VCaP (cell line): ENCODE measurements around the gene RYR2.

Source experiments
- H3K27ac ChIP-seq: fragments of 450-650 bp; 2 replicates; pipeline ENCODE4 v1.5.1; 2017
- TF ChIP-seq, protein P1 (sequence below): fragments of 450-650 bp; conservative IDR thresholded peaks from 2 replicates; pipeline ENCODE4 v1.5.1; 2017; ENCODE audit warnings: mild to moderate bottlenecking, moderate library complexity

RYR2 gene

DNA sequence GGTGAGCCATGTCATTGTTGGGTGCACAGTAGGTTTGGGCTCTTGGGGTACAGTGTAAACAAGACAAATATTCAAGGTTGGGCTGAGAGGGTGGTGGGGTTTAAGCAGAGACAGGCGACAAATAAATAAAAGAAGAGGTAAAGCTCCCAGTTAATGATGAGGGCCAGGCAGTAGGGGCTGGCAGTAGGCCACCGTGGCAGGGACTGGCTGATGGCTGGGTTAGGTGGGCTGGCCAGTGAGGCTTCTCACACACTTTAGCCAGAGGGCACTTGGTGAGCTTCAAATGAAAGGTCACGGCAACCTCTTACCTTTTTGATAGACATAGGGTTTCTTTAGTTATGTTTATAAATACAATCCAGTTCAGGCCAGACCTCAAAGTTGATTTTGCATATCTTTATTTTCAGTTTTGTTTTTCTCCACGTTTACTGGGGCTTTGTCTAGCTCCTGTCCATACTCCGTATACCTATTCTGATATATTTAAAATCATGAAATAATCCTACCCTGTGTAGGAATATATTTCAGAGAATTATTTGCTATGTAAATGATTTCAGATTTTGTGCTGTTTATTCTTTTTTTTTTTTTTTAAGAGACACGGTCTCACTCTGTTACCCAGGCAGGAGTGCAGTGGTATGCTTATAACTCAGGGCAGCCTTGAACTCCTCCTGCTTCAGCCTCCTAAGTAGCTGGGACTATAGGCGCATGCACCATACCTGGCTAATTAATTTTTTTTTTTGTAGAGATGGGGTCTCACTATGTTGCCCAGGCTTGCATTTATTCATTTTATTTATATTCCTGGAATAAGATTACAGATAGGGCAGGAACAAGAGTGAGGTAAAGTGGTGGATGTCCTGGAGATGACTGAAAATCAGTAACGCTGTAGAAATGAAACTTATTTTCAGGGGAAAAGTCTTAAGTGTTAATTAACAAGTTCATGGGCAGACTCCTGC is 122.7 kb downstream of the RYR2 start:
- TF ChIP-seq, protein P1, sequence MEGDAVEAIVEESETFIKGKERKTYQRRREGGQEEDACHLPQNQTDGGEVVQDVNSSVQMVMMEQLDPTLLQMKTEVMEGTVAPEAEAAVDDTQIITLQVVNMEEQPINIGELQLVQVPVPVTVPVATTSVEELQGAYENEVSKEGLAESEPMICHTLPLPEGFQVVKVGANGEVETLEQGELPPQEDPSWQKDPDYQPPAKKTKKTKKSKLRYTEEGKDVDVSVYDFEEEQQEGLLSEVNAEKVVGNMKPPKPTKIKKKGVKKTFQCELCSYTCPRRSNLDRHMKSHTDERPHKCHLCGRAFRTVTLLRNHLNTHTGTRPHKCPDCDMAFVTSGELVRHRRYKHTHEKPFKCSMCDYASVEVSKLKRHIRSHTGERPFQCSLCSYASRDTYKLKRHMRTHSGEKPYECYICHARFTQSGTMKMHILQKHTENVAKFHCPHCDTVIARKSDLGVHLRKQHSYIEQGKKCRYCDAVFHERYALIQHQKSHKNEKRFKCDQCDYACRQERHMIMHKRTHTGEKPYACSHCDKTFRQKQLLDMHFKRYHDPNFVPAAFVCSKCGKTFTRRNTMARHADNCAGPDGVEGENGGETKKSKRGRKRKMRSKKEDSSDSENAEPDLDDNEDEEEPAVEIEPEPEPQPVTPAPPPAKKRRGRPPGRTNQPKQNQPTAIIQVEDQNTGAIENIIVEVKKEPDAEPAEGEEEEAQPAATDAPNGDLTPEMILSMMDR: no peak
- H3K27ac ChIP-seq: no peak overlapping the region

DNA sequence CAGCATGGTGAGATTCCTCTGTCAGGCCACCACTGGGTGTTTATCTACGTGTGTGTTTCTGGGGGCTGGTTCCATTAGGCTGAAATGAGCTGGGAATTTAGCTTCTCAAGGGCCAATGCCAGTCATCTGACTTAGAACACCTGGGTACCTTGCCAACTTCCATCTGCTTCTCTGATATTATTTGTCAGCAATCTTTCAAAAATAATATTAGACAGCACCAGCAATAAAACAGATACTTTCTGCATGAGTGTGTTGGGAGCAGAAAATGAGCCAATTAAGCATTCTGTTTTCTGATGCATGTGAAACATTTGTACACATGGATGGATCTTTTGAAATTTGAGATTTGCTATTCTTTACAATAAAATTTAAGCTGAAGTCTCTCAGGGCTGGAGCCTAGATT is 124.1 kb downstream of the RYR2 start:
- no peak overlapping the region for H3K27ac ChIP-seq
- TF ChIP-seq, protein P1: no peak

DNA sequence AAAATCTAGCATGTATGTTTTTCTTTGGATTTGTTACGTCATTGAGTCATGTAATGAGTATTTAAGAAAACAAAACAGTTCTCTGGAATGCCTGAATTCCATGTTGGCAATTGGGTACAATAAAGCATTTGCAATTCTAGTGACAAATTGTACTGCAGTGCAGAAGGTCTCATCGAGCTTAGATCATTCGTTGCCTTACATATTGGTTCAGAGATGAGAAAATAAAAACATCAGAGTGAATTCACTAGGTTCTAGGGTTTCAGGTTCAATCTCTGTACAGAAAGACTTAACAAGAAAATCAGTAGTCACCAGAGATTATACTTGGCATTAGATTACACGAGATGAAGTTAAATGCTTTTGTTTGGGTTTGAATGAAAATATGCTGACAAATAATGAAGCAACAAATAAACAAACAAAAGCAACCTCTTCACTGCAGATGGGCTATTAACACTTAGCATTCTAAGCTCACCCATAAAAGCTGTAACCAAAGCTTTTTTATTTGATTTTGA is 124.7 kb downstream of the RYR2 start:
- TF ChIP-seq, protein P1: no peak
- H3K27ac ChIP-seq: no peak overlapping the region

DNA sequence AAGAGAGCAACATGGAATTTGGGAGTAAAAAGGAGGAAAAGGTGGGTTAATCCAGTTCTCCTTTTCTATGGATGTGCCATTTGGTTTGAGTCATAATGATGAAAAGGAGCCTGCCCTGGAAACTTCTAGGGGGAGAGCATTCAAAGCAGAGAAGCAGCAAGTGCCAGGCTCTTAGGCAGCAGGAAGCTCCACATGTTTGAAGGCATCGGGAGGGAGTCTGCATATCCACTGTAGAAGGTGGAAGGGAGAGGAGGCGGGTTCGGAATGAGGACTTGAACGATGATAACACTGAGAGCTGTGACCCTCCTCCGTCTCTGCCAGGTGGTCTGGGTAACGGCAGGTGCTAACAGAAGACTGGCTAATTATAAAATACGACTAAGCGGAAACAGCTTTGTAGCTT is 128.2 kb downstream of the RYR2 start:
- TF ChIP-seq, protein P1: no peak

DNA sequence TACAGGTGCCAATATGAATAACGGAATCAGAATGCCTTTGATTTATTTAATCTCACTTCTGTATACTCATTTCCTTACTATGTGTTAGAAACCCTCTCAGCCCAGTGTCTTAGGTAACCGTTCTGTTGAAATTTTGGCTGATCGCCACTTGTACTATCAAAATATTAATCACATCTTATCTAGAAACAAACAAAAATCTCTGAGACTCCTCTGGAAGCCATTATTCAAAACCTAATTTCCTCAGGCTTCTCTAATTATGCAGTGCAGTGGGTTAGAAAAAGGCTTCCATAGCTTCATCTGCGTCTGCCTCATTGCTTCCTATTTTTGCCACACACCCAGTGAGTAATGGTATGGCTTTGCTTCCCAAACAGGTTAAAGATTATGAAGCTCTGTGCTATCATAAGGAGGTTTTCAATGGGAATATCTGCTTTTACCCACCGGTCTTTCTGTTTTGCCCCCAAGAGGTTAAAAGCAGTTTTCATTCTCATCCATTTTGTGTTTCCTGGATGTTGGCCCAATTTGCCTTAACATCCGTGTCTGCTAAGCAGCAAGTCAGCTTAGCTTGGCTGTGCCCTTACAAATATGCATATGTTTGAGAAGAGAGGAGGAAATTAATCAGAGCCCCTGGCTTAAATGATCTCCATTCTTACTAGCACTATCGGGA is 129.6 kb downstream of the RYR2 start:
- TF ChIP-seq, protein P1: no peak
- no peak overlapping the region for H3K27ac ChIP-seq

More for the DNA sequence above, 128.2 kb downstream of the RYR2 start:
- no peak overlapping the region for H3K27ac ChIP-seq

DNA sequence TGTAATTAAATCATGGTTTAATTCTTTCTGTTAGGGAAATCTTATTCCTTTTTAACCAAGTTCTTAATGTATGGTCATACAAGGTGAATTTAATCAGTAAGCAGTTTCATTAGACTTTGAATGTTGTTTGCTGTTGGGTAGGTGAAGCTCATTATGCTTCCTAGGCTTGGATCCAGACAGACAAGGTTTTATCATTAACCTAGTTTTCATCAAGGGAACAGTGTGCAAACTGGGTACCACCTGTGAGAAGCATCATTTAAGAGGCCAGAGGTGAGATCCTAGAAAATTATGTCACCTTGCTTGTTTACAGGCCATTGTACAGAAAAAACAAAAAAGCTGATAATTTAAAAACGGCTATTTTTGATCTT is 130.1 kb downstream of the RYR2 start:
- TF ChIP-seq, protein P1: no peak
- no peak overlapping the region for H3K27ac ChIP-seq

DNA sequence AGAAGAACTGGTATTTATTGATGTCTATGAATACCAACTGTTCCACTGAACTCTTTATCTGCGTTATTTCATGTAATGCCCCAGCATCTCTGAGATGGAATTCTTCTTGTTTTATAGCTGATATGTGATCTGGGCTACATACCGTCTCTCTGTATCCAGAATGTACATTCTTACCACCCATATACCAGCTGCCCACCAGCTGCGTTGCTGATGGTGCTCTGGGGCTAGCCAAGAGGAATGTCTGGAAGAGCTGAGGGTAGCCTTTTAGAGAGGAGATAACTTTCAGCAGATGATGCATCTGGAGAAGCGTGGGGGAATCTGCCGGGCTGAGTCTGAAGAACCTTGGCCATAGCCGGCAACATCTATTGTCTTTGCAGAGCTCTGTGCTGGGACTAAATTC is 137.5 kb downstream of the RYR2 start:
- TF ChIP-seq, protein P1: no peak
- no peak overlapping the region for H3K27ac ChIP-seq
